Neural cell (in vitro differentiated cells): ENCODE data around the gene EYA2.

Source experiments
- CTCF ChIP-seq: fragments of 450-650 bp; IDR thresholded peaks from 2 replicates; pipeline ENCODE4 v1.5.1; 2014; ENCODE audit warnings: antibody characterized with exemption, mild to moderate bottlenecking, moderate library complexity; ENCODE audit not compliant: poor library complexity, severe bottlenecking
- MXI1 ChIP-seq: fragments of 450-650 bp; conservative IDR thresholded peaks from 2 replicates; pipeline ENCODE4 v1.6.1; 2014; ENCODE audit warnings: antibody characterized with exemption, mild to moderate bottlenecking; ENCODE audit not compliant: poor library complexity, severe bottlenecking
- SMC3 ChIP-seq: fragments of 450-650 bp; conservative IDR thresholded peaks from 2 replicates; pipeline ENCODE4 v1.6.1; 2014; ENCODE audit warnings: antibody characterized with exemption, mild to moderate bottlenecking, moderate library complexity; ENCODE audit not compliant: poor library complexity

GRCh38 chr20:46852313-46852712 lies 42.3 kb upstream of the EYA2 start:
- no peak for TF ChIP-seq CTCF
- TF ChIP-seq MXI1, result no peak
- no peak for TF ChIP-seq SMC3
